ENCODE data around the gene FRMD5.
"Not testable (repeated sequence)": the region's sequence is repeated elsewhere in the genome, so short reads cannot be mapped to it uniquely, and the experiment has no call there.

FRMD5 gene

DNA sequence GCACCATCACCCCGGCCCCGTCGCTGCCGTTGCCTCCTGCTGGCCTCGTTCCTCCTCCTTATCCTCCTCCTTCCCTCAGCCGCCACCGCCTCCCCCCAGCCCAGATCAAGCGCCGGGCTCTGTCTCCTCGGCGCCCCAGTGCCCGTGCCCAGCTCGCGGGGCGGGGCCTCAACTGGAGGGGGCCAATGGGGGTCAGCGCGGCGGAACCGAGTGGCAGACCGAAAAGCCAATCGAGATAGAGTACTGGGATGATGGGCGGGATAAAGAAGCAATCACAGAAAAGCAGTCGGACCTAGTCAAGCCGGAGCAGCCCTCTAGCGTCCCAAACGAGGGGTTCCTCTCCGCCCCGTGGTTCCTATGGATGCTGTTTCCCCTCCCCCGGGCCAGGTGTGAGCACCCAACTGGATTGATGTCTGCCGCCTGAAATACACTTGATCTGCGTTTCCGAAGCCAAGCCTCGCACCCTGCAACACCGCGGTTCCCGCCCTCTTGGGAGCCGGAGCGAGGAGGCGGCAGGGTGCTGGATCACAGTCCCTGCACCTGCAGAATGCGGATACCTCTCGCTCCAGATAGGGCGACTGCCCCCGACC is at the start of gene FRMD5:
TSS of gene FRMD5 (minus strand) at position 121 of the 590 bp plus-strand sequence.
- FAIRE-seq = no peak

DNA sequence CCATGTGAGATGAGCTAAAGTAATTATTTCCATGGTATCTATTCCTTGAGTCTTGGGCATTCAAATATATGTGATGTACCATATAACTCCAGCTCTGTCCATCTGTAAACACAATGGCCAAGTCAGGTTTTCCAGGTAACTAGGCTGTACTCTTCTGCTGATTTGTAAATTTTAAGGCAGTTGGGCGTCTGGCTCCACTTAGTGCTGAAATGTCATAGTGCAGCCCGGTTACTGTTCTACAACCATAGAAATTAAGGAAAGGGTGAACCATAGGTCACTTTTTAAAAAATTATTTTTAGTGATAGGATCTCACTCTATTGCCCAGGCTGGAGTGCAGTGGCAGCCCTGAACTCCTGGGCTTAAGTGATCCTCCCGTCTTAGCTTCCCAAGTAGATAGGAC is 48.8 kb upstream of the FRMD5 start:
- FAIRE-seq = no peak

DNA sequence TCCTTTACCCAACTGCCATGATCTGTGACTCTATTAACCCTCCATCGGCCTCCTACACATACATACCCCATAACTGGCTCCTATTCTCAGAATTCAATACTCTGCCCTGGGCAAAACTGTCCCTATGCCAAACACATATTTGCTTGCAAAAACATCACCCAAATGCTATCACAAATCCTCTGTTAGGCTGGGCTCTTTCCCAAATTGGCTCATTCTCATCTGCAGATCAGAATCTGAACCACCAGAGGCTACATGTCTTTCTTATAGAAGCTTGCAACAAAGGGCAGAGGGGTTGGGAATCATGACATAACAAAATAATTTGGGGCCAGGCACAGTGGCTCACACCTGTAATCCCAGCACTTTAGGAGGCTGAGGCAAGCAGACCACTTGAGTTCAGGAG is 48.1 kb upstream of the FRMD5 start:
- FAIRE-seq = no peak

DNA sequence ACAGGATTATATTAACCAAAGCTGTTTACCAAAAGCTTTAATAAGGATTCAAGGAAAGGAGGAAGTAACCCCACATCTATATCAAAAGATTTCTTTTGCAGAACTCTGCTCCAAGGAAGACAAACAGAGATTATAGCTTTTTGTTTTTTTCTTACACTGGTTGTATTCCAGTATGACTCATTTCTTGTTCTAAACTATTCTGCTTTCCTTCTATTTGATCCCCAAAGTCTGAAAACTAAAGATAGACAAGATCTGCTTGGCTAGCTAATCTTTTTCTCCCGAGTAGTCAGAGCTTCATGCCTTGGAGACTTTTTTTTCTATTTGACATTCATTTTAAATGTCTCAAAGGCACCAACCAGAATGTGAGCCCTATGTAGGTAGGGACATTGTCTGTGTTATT is 36.8 kb upstream of the FRMD5 start:
- no peak for FAIRE-seq

DNA sequence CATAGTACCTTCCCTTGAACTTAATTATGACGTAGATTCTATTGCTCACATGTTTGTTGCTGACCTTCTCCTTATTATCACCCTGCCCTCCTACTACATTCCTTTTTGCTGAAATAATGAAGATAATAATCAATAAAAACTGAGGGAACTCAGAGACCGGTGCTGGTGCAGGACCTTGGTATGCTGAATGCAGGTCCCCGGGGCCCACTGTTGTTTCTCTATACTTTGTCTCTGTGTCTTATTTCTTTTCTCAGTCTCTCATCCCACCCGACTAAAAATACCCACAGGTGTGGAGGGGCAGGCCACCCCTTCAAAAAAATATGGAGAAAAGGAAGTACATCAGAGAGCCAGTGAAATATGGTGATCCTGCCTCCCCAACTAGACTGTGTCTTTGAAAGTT is 34.2 kb upstream of the FRMD5 start:
- FAIRE-seq = not testable (repeated sequence)

DNA sequence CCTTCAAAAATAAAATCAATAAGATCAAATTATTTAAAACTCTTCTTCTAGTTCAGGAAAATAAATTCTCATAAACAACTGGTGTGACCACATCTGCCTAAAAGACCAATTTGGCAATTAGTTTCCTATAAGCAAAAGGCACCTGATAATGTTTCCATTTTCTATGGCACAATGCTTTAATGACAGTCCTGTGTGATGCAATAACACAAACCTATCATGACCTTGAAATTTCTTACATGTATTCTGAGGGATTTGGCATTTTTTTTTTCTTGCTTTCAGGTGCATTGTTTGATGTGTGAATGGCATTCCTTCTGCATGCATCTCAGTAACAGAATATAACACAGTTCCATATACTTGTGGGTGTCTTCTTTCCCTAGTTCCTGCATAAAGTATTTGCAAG is 32.5 kb upstream of the FRMD5 start:
- no peak for FAIRE-seq

DNA sequence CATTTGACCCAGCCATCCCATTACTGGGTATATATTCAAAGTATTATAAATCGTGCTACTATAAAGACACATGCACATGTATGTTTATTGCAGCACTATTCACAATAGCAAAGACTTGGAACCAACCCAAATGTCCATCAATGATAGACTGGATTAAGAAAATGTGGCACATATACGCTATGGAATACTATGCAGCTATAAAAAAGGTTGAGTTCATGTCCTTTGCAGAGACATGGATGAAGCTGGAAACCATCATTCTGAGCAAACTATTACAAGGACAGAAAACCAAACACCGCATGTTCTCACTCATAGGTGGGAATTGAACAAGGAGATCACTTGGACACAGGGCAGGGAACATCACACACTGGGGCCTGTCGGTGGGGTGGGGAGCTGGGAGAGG is 31.9 kb upstream of the FRMD5 start:
- FAIRE-seq = not testable (repeated sequence)

DNA sequence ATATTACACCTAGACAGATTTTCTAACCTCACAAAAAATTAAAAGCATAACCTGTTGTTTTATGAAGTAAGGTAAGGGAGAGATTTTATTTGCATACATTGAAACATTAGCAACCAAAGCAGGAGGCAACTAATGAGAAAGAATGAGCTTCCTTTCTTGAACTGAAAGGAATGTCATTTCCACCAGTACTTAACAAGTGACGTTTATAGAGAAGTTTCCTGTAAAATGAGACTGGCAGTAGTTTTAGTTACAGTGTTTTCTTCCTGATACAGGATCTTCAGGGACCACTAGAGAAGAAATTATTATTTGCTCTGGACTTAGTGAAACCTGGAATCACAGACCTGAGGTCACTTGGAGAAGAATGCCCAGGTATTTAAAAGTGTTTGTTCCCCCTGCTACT is 27.4 kb upstream of the FRMD5 start:
- no peak for FAIRE-seq

DNA sequence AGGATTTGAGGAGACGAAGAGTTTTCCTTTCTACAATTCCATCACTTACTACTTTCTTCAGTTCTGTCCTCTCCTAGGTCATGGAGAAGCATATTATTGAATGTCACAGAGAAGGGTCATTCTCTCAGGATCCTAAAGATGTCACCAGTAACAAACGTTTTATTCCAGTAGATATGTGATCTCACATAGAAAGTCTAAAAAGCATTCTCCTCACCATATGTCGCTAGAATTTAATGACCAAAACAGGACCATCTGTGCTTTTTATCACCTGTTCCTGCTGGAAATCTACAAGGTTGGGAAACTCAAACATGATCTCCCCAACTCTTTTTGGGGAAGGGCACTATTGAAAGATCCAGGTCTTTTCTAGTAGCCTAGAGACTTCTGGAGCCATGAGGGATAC is 24.0 kb upstream of the FRMD5 start:
- FAIRE-seq = no peak

DNA sequence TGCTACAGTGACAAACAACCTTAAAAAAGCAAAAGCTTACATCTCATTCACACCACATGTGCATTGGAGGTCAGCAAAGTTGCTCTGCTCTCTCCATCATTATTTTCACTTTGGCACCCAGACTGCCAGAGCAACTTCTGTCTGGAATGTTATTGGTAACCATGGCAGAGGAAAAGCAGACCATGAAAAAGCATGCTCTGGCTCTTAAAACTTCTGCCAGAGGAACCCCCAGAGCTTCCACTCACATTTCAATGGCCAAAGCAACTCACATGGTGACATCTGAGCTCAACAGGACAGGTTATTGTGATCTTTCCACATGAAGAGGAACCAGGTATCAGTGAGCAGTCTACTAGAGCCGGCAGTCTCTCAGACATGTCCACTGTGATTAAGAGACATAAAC is 21.9 kb upstream of the FRMD5 start:
- FAIRE-seq = no peak

DNA sequence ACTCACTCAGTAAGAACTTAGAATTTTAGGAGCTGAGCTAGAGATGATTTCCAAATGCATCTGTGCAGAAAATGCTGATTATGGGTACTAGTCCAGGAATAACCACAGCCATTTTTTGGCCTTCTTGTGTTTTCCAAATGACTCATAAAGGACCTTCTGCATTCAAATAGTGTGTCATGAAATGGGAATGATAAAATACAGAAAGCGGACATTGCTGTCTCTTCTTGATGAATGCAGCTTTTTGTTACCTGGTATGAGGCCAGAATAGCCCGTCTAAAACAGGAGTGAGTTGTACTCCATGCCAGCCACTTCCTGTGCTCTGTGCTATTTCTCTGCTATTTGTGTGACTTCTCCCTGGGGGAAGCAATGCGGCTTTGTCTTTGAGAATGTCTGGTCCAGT is 20.5 kb upstream of the FRMD5 start:
- no peak for FAIRE-seq

DNA sequence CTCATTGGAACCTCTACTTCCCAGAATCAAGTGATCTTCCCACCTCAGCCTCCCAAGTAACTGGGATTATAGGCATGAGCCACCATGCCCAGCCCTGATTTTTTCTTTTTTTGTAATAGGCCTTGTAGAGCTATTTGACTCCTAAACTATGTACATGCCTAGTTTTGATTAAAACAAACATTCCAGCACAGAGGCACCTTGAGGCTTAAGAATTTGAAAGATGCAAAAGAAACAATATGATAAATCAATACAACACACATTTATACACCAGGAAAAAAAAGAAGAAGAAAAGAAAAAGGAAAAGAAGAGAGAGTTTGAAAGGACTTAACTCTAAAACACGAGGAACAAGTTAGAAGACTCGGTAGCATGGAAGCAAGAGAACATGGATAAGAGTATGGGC is 13.9 kb upstream of the FRMD5 start:
- FAIRE-seq = no peak

DNA sequence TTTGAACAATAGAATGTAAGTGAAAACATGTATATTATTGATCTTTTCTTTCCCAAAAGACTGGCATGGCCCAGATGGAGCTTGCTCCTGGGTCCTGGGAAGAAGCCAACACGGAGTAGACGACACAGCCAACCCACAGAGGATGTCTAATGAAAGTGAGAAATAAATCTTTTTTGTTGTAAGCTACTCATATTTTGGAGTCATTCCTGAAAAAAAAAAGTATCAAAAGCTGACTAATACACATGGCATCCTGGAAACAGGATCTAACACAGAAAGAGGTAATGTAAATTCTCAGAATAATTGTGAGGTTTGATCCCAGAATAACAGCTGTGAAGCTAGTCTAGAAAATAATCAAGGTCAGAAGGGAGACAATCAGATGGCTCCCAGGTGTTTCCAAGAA is 12.6 kb upstream of the FRMD5 start:
- FAIRE-seq = no peak

DNA sequence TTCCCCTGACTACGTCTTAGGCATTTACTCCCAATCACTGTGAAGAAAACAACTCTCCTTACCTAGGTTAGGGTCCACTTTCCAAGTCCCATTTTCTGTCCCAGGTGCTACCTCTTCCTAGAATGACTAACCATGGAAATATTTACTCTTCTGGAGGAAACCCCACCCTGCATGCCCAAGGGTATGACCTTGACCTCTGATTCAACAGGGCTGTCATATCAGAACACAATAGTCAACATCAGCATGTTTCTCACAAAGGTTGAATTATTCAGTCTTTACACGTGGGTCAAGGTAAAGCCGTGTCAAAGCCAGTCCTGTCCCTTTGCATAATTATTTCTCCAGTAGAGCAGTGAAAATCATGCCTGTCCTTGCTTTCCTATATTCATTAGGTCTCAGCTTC is 4.3 kb upstream of the FRMD5 start:
- no peak for FAIRE-seq

DNA sequence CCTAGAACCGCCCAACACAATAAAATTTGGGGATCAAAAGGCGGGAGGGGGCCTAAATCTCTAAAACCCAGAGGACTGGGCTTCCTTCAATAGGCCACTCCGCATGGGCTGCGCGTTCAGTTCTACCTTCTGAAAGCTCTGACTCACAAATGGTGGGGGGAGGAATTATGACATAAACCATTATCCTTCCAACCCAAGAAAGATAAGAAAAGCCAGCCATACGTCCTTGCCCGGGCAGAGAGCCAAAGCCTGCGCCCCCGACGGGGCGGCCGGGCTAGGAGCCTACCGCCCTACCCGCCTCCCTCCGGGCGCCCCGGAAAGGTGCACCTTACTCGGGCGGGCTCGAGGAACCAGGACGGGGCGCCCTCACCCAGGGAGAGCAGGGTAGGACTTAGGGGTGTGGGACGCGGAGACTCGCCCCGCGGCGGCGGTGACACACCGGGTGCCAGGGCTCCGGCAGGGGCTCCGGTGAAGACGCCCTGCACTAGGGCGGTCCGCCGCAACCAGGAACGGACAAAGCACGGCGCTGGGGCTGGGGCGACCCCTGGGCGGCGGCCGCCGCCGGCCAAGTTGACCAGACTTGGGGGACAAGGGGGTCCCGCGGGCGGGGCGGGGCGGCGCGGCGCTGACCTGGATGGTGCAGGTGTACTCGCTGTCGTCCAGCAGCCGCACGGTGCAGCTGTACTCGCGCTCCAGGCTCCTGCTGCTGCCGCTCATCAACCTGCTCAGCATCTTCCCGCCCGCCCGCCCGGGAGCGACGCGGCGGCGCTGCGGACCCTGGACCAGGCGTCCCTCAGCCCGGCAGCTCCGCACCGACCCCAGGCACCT is 534 bp downstream of the FRMD5 start:
- no peak for FAIRE-seq

DNA sequence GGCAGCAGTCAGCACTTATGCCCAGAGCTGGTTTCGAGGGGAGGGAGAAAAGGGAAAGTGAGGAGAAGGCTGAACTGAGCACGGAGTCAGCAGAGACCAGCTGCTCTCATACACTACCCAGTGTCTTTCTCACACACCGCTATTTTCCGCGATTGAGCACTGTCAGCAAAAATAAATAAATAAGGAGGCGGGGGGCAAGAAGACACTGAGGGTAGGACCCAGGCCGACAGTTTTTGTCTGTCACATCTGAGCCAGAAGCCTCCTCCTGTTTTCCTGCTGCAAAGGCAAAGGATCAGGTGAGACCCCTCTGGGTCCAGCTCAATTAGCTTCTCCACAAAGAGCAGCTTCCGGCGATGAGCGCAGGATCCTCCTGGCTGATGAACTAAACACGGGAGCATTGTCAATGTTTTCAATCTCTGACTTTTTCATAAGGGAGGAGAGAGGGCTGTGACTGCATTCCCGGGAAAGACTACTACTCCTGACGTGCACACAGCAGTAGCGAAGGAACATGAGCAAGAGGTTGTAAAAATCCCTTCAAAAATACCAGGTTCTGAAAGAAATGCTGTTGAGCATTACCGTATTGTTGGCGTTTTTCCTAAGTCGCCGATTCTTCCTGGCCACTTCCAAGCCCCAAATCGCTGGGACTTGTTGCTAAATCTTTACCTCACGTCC is 1.3 kb downstream of the FRMD5 start:
- no peak for FAIRE-seq

DNA sequence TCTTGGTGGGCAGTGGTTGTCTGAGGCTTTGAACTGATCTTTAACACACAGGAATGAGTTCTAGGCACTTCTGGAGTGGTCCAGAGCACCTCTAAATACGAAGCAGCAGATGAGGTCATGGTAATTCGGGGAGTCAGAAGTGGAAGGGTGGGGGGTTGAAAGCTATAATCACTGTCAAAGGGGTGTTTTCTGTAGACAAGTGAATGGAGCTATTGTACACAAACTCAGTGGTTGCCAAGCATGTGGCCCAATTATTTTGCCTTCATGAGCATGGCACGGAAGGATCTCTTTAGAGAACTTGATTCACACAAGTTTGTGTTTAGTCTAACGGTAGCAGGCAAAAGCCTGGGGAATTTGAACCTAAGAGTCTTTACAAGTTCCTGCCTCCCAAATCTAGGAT is 6.3 kb downstream of the FRMD5 start:
- FAIRE-seq = no peak

DNA sequence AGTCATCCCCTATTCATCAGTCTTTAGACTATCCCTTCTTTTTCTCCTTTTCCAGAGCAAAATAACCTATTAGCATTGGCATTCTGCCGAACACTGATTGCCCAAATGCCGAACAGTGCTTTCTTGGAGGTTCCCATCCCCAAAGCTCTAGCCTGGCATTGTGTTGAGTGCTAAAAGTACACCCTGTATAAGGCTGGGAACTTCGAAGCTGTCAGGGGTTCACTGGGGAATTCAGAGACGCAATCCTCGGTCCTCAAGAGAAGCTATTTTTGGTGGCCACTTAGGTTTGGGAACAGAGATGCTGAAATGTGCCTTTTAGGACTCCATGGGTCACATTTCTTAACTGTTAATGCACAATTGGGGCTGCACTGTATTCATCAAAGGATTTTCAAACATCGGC is 8.4 kb downstream of the FRMD5 start:
- no peak for FAIRE-seq

DNA sequence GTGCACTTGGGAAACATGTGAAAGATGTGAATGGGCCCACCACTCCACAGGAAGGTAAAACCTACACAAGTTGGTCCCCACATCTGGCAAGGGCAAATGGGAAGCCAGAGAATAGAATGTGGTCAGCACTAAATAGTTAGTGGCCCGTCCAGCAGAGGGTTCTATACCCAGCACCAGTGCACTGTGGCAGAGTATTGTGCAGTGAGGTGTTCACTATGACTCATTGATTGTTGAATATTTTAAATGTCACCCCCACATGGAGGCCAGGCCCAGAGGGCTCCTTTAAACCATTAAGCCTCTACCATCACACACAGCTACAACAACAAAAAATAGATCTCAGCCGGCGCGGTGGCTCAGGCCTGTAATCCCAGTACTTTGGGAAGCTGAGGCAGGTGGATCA is 11.7 kb downstream of the FRMD5 start:
- FAIRE-seq = no peak

DNA sequence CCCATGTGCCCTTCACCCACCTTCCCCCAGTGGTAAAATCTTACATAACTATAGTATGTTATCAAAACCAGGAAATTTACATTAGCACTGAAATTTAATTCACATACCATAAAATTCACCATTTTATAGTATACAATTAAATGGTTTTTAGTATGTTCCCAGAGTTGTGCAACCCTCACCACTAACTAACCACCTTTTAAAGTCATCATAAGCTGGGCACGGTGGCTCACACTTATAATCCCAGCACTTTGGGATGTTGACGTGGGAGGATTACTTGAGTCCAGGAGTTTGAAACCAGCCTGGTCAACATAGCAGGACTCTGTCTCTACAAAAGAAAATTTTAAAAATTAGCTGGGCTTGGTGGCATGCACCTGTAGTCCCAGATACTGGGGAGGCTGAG is 13.7 kb downstream of the FRMD5 start:
- no peak for FAIRE-seq

DNA sequence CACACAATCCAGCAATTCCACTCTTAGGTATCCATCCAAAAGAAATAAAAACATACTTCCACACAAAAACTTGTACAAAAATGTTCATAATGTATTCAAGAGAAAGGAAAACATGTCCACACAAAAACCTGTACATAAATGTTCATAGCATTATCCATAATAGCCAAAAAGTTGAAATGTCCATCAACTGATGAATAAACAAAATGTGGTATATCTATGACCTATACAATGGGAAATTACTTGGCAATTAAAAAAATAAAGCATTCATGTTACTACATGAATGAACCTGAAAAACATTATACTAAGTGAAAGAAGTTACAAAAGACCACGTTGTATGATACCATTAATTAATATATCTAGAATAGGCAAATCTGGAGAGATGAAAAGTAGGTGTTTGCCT is 17.9 kb downstream of the FRMD5 start:
- FAIRE-seq = peak; percentile 21

DNA sequence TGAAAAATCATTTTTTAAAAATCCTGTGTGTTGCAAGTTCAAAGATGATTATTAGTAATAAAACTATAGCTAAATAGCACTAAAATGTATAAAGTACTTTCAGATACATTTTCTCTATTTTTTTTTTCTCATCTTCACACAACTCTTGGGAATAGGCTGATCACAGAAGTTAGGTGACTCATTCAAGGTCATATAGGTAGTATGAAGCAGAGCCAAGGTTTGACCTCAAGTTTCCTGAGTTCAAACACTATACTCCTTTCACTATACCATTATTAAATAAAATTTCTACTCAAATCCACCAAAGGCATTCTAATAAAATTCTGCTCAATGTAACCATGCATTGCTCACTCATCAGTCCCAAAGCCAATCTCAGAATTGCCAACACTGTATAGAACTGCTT is 21.3 kb downstream of the FRMD5 start:
- no peak for FAIRE-seq

DNA sequence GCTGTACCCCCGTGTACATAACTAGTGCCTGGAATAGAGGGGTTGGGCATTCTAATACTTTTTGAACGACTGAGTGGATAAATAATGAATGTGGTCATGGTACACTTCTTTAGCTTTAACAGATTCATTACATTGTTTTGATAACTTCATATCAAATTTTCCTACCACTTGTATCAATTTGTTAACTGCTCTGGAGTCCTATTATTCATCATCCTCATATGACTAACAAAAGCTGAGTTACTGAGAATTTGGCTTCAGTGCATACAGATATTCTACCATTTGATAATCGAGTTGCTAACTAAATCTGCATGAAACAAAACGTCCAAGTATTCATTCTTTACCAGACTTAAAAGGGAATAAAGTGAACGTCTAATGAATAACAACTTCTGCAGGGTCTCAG is 31.7 kb downstream of the FRMD5 start:
- no peak for FAIRE-seq

DNA sequence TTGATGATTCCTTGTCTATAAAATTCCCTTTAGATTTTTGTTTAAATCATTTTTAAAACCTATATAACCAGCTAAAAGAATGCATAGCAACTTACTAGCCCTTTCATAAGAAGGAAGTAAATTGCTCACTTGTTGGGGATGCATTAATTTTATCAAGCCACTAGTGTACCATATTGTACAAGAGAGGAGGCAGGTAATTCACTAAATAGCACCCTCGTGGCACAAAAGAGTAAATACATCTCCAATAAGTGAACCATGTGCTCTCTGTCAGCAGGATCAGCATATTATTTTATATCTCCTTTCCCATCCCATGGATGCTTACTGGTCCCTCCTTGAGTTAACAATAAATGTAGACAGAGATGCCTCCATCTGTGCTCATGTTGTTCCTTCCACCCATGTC is 34.3 kb downstream of the FRMD5 start:
- FAIRE-seq = no peak
